Measurements from ENCODE around the gene HERC3.
A peak's percentile ranks its signal among the peaks of the same experiment; 100 is the strongest.

The HERC3 gene

DNA sequence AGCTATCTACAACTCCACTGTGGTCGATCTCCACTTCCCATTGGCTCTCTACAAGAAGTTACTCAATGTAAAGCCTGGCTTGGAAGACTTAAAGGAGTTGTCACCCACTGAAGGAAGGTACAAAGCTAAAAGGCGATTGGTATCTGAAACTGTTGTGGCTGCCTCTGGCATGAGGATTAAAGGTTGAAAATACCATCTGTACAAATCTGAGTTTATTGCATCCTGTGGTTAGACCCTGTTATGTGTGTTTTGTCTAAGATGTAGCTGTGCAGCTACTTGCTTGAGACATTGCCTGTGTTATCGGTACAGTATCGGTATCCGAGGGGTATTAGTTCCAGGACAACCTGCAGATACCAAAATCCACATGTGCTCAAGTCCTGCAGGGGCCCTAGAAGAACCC is 88.9 kb downstream of the HERC3 start:
- Histone ChIP-seq H3K4me3 (ENCODE audit: low read depth in 1 of 5, low read length in 5 of 5) (no peak overlapping the region), H3K9ac (ENCODE audit: low read length in 5 of 5) (no peak overlapping the region), H3K36me3 (ENCODE audit: control insufficient read depth in 5 of 5, insufficient read depth in 5 of 5, low read length in 5 of 5) (peaks cover 35 to 49% (median 40%) of the 10 kb centered on the region in 5 donors), H3K4me1 (ENCODE audit: control insufficient read depth in 5 of 5, insufficient read depth in 5 of 5, low read length in 5 of 5) (no peaks in the 10 kb centered on the region), H3K9me3 (ENCODE audit: control insufficient read depth in 5 of 5, low read length in 5 of 5) (no peaks in the 10 kb centered on the region), H3K27ac (ENCODE audit: low read depth, low read length) (no peak overlapping the region), H3K27me3 (ENCODE audit: control insufficient read depth in 5 of 5, insufficient read depth in 4 of 5, low read length in 5 of 5) (no peaks in the 10 kb centered on the region)

DNA sequence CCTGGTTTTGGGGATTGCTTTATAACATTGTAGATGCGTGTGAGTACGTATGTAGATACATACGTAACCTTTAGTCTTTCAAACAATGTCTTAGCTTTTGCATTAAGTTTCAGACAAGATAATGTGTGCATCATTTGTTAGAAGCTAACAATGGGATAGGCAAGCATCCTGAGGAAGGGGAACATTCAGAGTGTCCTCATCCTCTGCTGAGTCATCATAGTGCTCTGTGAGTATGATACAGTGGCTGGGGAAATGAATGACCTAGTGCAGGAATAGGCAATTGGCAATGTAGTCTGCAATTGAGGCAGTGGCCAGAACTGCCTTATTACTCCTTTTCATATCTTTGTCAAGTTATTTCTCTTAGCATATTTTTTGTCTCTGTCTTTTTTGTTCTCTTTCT is 98.1 kb downstream of the HERC3 start:
- Histone ChIP-seq H3K27ac (ENCODE audit: low read depth, low read length) (no peak overlapping the region), H3K9me3 (ENCODE audit: control insufficient read depth in 5 of 5, low read length in 5 of 5) (no peaks in the 10 kb centered on the region), H3K36me3 (ENCODE audit: control insufficient read depth in 5 of 5, insufficient read depth in 5 of 5, low read length in 5 of 5) (peaks cover 10 to 39% (median 23%) of the 10 kb centered on the region in 5 donors), H3K4me1 (ENCODE audit: control insufficient read depth in 5 of 5, insufficient read depth in 5 of 5, low read length in 5 of 5) (no peaks in the 10 kb centered on the region), H3K27me3 (ENCODE audit: control insufficient read depth in 5 of 5, insufficient read depth in 4 of 5, low read length in 5 of 5) (no peaks in the 10 kb centered on the region), H3K9ac (ENCODE audit: low read length in 5 of 5) (no peak overlapping the region), H3K4me3 (ENCODE audit: low read depth in 1 of 5, low read length in 5 of 5) (no peak overlapping the region)

DNA sequence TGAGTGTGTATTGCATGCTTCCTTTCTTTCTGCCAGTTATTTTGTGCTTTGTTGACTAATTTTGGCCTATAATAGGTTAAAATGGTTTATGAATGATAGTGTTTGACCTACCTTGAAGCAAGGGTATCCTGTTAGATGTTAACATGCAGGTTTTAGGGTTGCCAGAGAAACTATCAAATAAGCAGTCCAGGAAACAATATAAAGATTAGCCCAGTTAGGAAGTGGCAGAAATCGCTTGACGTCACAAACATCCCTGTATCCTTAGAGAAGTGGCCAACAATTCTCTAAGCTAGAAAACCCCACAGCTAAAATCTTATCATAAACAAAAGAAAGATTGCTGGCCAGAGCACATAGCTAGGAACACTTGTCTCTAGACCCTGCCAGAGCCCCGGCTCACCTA is 101.5 kb downstream of the HERC3 start:
- no peak overlapping the region for H3K9ac ChIP-seq (ENCODE audit: low read length in 5 of 5)
- H3K4me3 ChIP-seq (ENCODE audit: low read depth in 1 of 5, low read length in 5 of 5): no peak overlapping the region
- no peaks in the 10 kb centered on the region for H3K27me3 ChIP-seq (ENCODE audit: control insufficient read depth in 5 of 5, insufficient read depth in 4 of 5, low read length in 5 of 5)
- H3K36me3 ChIP-seq (ENCODE audit: control insufficient read depth in 5 of 5, insufficient read depth in 5 of 5, low read length in 5 of 5): peaks cover 4 to 35% (median 9%) of the 10 kb centered on the region in 5 donors
- no peak overlapping the region for H3K27ac ChIP-seq (ENCODE audit: low read depth, low read length)
- H3K4me1 ChIP-seq (ENCODE audit: control insufficient read depth in 5 of 5, insufficient read depth in 5 of 5, low read length in 5 of 5): peaks cover 0 to 10% (median 4%) of the 10 kb centered on the region in 5 donors
- no peaks in the 10 kb centered on the region for H3K9me3 ChIP-seq (ENCODE audit: control insufficient read depth in 5 of 5, low read length in 5 of 5)

DNA sequence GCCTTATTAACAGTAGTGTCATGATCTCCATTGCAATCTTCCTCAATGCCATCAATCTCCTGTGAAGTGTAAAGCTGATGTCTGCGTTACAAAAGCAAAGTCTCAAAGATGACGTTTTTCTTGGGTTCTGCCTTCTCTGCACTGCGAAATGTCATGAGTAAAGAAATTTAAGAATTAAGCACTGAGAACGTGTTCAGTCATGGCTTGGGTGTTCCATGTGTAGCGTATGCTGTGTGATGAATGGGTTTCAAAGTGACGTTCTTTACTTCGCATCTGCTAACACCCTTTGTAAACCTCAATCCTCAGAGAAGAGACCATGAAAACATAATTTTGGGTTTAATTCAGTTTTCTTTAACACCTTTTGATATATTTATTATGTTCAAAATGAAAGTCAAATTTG is 104.3 kb downstream of the HERC3 start:
- H3K4me3 ChIP-seq (ENCODE audit: low read depth in 1 of 5, low read length in 5 of 5): peak overlapping the region in 3 of 5 donors; percentile 63 to 81 (median 74)
- H3K27me3 ChIP-seq (ENCODE audit: control insufficient read depth in 5 of 5, insufficient read depth in 4 of 5, low read length in 5 of 5): no peaks in the 10 kb centered on the region
- H3K27ac ChIP-seq (ENCODE audit: low read depth, low read length): no peak overlapping the region
- no peaks in the 10 kb centered on the region for H3K9me3 ChIP-seq (ENCODE audit: control insufficient read depth in 5 of 5, low read length in 5 of 5)
- H3K4me1 ChIP-seq (ENCODE audit: control insufficient read depth in 5 of 5, insufficient read depth in 5 of 5, low read length in 5 of 5): peaks cover 0 to 10% (median 4%) of the 10 kb centered on the region in 5 donors
- H3K36me3 ChIP-seq (ENCODE audit: control insufficient read depth in 5 of 5, insufficient read depth in 5 of 5, low read length in 5 of 5): peaks cover 0 to 17% (median 6%) of the 10 kb centered on the region in 5 donors
- H3K9ac ChIP-seq (ENCODE audit: low read length in 5 of 5): no peak overlapping the region

DNA sequence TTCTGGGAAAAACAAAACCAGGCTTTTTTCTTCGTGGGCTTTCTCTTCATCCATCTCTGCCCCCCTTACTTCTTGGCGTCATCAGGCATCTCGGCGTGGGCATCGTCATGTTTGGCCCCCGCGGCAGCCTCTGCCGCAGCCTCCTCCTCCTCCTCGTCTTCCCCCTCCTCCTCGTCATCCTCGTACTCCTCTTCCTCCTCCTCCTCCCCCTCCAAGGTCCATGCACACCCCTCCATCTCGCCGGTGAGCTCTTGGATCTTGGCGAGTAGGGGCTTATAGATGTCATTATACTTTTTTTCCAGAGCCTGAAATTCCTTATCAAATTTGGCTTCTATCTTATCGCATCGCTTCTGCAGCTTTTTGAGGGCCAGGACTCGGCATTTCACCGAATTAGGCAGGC is 104.9 kb downstream of the HERC3 start:
- Histone ChIP-seq H3K27ac (ENCODE audit: low read depth, low read length) (peak overlapping the region; percentile 41), H3K9ac (ENCODE audit: low read length in 5 of 5) (peak overlapping the region; percentile 26 to 73 (median 48)), H3K27me3 (ENCODE audit: control insufficient read depth in 5 of 5, insufficient read depth in 4 of 5, low read length in 5 of 5) (no peaks in the 10 kb centered on the region), H3K36me3 (ENCODE audit: control insufficient read depth in 5 of 5, insufficient read depth in 5 of 5, low read length in 5 of 5) (peaks cover 0 to 20% (median 3%) of the 10 kb centered on the region in 5 donors), H3K4me1 (ENCODE audit: control insufficient read depth in 5 of 5, insufficient read depth in 5 of 5, low read length in 5 of 5) (peaks cover 0 to 10% (median 4%) of the 10 kb centered on the region in 5 donors), H3K9me3 (ENCODE audit: control insufficient read depth in 5 of 5, low read length in 5 of 5) (no peaks in the 10 kb centered on the region), H3K4me3 (ENCODE audit: low read depth in 1 of 5, low read length in 5 of 5) (peak overlapping the region; percentile 62 to 82 (median 74))

DNA sequence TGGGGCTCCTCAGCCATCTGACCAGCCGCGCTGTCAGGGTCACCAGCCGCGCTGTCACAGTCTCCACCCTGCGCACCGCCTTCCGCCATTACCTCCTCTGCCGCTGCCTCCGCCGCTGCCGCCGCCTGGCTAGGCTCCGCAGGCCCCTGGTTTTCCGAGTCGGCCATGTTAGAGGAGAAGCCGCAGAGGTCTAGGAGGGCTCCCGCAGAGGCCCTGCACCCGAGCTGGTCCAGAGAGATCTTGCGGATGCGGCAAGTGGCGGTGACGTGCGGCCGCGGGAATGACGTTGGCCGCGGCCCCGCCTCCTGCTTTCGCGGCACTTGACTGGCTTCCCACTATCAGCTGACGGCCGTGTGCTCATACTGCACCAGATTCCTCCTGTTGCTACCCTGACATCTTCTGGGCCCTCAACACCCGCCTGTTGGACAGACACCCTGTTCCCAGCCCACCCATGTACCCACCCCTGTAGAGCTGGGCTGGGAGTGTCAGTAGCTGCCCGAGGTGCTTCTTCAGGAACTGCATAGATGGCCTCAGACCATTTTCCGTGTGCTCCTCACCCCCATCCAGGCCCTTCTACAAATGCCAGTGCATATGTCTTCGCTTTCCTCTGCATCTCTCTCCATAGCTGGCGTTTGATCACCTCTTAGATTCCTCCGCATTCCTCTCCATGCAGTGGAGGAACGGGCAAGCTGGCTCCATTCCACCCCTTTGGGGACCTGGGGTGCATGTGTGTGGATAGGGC is 105.5 kb downstream of the HERC3 start, which contains the start of gene NAP1L5:
Gene NAP1L5, minus strand, starts transcription at position 242 of the 742 bp plus-strand sequence. Its CDS starts 75 bp downstream, at position 167.
- H3K9me3 ChIP-seq (ENCODE audit: control insufficient read depth in 5 of 5, low read length in 5 of 5): no peaks in the 10 kb centered on the region
- peaks cover 3 to 16% (median 4%) of the 10 kb centered on the region in 5 donors for H3K36me3 ChIP-seq (ENCODE audit: control insufficient read depth in 5 of 5, insufficient read depth in 5 of 5, low read length in 5 of 5)
- peak within 1 kb of the TSS; percentile 62 to 82 (median 74) for H3K4me3 ChIP-seq (ENCODE audit: low read depth in 1 of 5, low read length in 5 of 5)
- no peaks in the 10 kb centered on the region for H3K27me3 ChIP-seq (ENCODE audit: control insufficient read depth in 5 of 5, insufficient read depth in 4 of 5, low read length in 5 of 5)
- H3K27ac ChIP-seq (ENCODE audit: low read depth, low read length): peak within 1 kb of the TSS; percentile 41
- H3K9ac ChIP-seq (ENCODE audit: low read length in 5 of 5): peak within 1 kb of the TSS; percentile 26 to 73 (median 48)
- peaks cover 0 to 10% (median 4%) of the 10 kb centered on the region in 5 donors for H3K4me1 ChIP-seq (ENCODE audit: control insufficient read depth in 5 of 5, insufficient read depth in 5 of 5, low read length in 5 of 5)

DNA sequence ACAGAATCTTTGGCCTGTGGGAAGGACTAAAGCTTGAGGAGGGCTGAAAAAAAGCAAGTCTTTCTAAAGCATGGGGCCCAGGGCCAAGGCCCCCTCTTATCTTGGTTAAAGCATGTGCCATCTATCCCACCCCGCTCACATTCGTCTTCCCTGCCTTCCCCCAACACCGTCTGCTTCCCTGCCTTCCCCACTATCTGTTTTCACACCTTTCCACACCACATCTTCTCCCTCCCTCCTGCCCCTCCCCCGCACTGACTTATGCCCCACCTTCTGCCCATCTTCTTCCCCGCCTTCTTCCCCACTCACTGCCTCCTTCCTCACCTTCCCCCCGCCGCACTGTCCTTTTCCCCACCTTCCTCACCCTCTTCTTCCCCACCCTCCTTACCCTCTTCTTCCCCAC is 106.2 kb downstream of the HERC3 start:
- H3K9me3 ChIP-seq (ENCODE audit: control insufficient read depth in 5 of 5, low read length in 5 of 5): no peaks in the 10 kb centered on the region
- H3K4me3 ChIP-seq (ENCODE audit: low read depth in 1 of 5, low read length in 5 of 5): no peak overlapping the region
- no peaks in the 10 kb centered on the region for H3K27me3 ChIP-seq (ENCODE audit: control insufficient read depth in 5 of 5, insufficient read depth in 4 of 5, low read length in 5 of 5)
- H3K4me1 ChIP-seq (ENCODE audit: control insufficient read depth in 5 of 5, insufficient read depth in 5 of 5, low read length in 5 of 5): peaks cover 0 to 10% (median 4%) of the 10 kb centered on the region in 5 donors
- H3K27ac ChIP-seq (ENCODE audit: low read depth, low read length): no peak overlapping the region
- H3K9ac ChIP-seq (ENCODE audit: low read length in 5 of 5): no peak overlapping the region
- H3K36me3 ChIP-seq (ENCODE audit: control insufficient read depth in 5 of 5, insufficient read depth in 5 of 5, low read length in 5 of 5): peaks cover 3 to 16% (median 8%) of the 10 kb centered on the region in 5 donors

DNA sequence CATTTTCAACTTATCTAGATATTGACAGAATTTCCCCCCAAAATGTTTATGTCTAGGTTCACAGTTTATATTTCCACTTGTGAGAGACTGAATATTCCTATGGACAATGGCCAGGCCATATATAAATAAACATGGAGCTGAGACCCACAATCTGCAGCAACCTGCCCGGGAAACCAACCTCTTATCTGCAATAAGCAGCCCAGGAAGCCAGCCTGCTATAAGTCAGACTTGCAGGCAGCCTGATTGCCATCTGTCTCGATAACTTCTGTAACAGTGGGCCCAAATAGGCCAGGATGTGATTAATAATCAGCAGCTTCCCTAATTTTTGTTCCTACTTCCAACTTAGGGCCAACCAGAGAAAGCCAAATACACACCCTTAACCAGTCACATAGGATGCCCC is 110.5 kb downstream of the HERC3 start:
- Histone ChIP-seq H3K27me3 (ENCODE audit: control insufficient read depth in 5 of 5, insufficient read depth in 4 of 5, low read length in 5 of 5) (no peaks in the 10 kb centered on the region), H3K27ac (ENCODE audit: low read depth, low read length) (no peak overlapping the region), H3K4me1 (ENCODE audit: control insufficient read depth in 5 of 5, insufficient read depth in 5 of 5, low read length in 5 of 5) (peaks cover 0 to 16% (median 10%) of the 10 kb centered on the region in 5 donors), H3K9me3 (ENCODE audit: control insufficient read depth in 5 of 5, low read length in 5 of 5) (no peaks in the 10 kb centered on the region), H3K4me3 (ENCODE audit: low read depth in 1 of 5, low read length in 5 of 5) (no peak overlapping the region), H3K9ac (ENCODE audit: low read length in 5 of 5) (no peak overlapping the region), H3K36me3 (ENCODE audit: control insufficient read depth in 5 of 5, insufficient read depth in 5 of 5, low read length in 5 of 5) (peaks cover 11 to 30% (median 25%) of the 10 kb centered on the region in 5 donors)

DNA sequence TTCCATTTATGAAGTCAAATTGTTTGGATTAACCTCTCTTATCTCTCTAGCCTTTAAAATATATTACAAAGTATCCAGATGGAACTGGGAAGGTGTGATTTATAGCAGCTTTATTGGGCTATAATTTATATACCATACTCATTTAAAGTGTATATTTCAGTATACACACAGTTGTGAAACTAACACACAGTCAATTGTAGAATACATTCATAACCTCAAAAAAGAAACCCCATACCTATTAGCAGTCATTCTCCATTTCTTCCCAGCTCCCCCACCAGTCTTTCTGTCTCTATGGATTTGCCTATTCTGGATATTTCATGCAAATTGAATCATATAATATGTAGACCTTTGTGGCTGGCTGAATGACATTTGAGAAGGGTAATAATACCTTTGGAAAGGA is 112.9 kb downstream of the HERC3 start:
- H3K27ac ChIP-seq (ENCODE audit: low read depth, low read length): no peak overlapping the region
- H3K27me3 ChIP-seq (ENCODE audit: control insufficient read depth in 5 of 5, insufficient read depth in 4 of 5, low read length in 5 of 5): no peaks in the 10 kb centered on the region
- H3K4me1 ChIP-seq (ENCODE audit: control insufficient read depth in 5 of 5, insufficient read depth in 5 of 5, low read length in 5 of 5): peaks cover 0 to 11% (median 6%) of the 10 kb centered on the region in 5 donors
- H3K9me3 ChIP-seq (ENCODE audit: control insufficient read depth in 5 of 5, low read length in 5 of 5): no peaks in the 10 kb centered on the region
- H3K4me3 ChIP-seq (ENCODE audit: low read depth in 1 of 5, low read length in 5 of 5): no peak overlapping the region
- no peak overlapping the region for H3K9ac ChIP-seq (ENCODE audit: low read length in 5 of 5)
- H3K36me3 ChIP-seq (ENCODE audit: control insufficient read depth in 5 of 5, insufficient read depth in 5 of 5, low read length in 5 of 5): peaks cover 11 to 26% (median 25%) of the 10 kb centered on the region in 5 donors

DNA sequence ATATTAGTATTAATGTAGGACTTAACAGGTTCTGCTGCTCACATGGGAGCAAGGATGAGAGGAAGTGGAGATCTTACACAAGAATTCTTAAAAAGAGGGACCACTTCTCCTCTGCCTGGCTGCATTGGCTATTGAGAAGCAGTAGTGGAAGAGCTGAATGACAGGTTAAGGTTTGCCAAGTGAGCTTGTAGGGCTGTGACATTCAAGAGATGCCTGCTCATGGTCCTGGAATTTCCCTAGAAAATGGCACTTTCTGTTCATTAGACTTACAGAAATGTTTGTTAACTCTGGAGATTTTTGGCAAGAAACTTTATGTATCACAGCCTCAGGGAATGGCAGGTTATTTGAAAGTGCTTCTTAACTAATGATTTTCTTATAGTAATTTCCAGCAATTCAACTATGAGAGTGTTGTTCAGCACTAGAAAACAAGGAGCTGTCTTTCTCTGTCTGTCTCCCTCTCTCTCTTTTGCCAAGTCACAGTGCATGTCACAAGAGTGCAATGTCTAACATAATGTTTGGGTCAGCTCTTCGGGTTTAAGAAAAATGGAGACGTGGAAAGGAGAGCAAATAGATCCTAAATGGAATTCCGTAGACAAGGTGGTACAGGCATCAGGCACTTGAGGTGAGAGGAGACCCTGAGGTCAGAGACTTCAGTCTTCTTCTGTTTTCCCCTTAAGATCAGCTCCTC is 113.7 kb downstream of the HERC3 start:
- Histone ChIP-seq H3K36me3 (ENCODE audit: control insufficient read depth in 5 of 5, insufficient read depth in 5 of 5, low read length in 5 of 5) (peaks cover 18 to 34% (median 30%) of the 10 kb centered on the region in 5 donors), H3K9ac (ENCODE audit: low read length in 5 of 5) (peak overlapping the region in 1 of 5 donors; percentile 53), H3K4me3 (ENCODE audit: low read depth in 1 of 5, low read length in 5 of 5) (no peak overlapping the region), H3K9me3 (ENCODE audit: control insufficient read depth in 5 of 5, low read length in 5 of 5) (no peaks in the 10 kb centered on the region), H3K27me3 (ENCODE audit: control insufficient read depth in 5 of 5, insufficient read depth in 4 of 5, low read length in 5 of 5) (no peaks in the 10 kb centered on the region), H3K4me1 (ENCODE audit: control insufficient read depth in 5 of 5, insufficient read depth in 5 of 5, low read length in 5 of 5) (peaks cover 0 to 11% (median 6%) of the 10 kb centered on the region in 5 donors), H3K27ac (ENCODE audit: low read depth, low read length) (peak overlapping the region; percentile 60)
